WTC11 (cell line): ENCODE data around the gene ZFYVE16.

Experiments used
- CREM ChIP-seq: sonication (generic); formaldehyde crosslinking; IDR thresholded peaks from 2 replicates; pipeline ENCODE4 v1.8.1; 2022; ENCODE audit warnings: mild to moderate bottlenecking, missing genetic modification reagents, moderate library complexity
- ETV6 ChIP-seq: sonication (generic); formaldehyde crosslinking; IDR thresholded peaks from 2 replicates; pipeline ENCODE4 v1.8.1; 2022; ENCODE audit warnings: mild to moderate bottlenecking, missing genetic modification reagents
- JUN ChIP-seq: sonication (generic); formaldehyde crosslinking; IDR thresholded peaks from 2 replicates; pipeline ENCODE4 v1.8.0; 2023; ENCODE audit warnings: mild to moderate bottlenecking, missing genetic modification reagents
- KAT7 ChIP-seq: sonication (generic); formaldehyde crosslinking; IDR thresholded peaks from 2 replicates; pipeline ENCODE4 v1.8.1; 2023; ENCODE audit warnings: missing genetic modification reagents, mild to moderate bottlenecking, borderline replicate concordance
- TF ChIP-seq, protein P1 (sequence below): fragments of 200-600 bp; IDR thresholded peaks from 2 replicates; pipeline ENCODE4 v1.8.0; 2022; ENCODE audit warnings: antibody characterized with exemption
- TF ChIP-seq, protein P2 (sequence below): sonication (generic); formaldehyde crosslinking; IDR thresholded peaks from 2 replicates; pipeline ENCODE4 v1.8.0; 2022; ENCODE audit warnings: mild to moderate bottlenecking, missing genetic modification reagents
- TF ChIP-seq, protein P3 (sequence below): sonication (generic); formaldehyde crosslinking; IDR thresholded peaks from 2 replicates; pipeline ENCODE4 v1.8.1; 2022; ENCODE audit warnings: missing genetic modification reagents, borderline replicate concordance
- TF ChIP-seq, protein P4 (sequence below): sonication (generic); formaldehyde crosslinking; IDR thresholded peaks from 2 replicates; pipeline ENCODE4 v1.8.1; 2023; ENCODE audit warnings: mild to moderate bottlenecking, missing genetic modification reagents, moderate library complexity
- TF ChIP-seq, protein P5 (sequence below): sonication (generic); formaldehyde crosslinking; IDR thresholded peaks from 2 replicates; pipeline ENCODE4 v1.8.0; 2023; ENCODE audit warnings: mild to moderate bottlenecking, missing genetic modification reagents
- TF ChIP-seq, protein P6 (sequence below): sonication (generic); formaldehyde crosslinking; IDR thresholded peaks from 2 replicates; pipeline ENCODE4 v1.8.1; 2023; ENCODE audit warnings: mild to moderate bottlenecking, missing genetic modification reagents

DNA sequence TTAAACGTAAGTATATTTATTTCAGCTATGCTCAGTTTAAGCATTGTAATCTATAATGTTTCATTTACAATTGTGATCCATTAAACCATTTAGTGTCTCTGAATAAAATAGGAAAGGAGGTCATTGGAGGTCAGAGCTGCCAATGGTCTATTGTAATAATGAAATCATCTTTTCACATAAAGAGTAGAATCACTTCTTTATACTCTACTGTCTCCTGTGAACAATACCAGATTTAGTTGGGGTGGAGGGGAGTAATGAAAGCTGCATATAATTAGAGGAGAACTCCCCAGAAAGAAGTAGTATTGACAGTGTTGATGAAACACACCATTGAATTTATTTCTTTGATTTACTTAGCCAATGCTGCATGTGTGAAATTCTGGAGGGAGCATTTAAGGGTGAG, 35.1 kb upstream of the ZFYVE16 start:
- TF ChIP-seq, protein P1, sequence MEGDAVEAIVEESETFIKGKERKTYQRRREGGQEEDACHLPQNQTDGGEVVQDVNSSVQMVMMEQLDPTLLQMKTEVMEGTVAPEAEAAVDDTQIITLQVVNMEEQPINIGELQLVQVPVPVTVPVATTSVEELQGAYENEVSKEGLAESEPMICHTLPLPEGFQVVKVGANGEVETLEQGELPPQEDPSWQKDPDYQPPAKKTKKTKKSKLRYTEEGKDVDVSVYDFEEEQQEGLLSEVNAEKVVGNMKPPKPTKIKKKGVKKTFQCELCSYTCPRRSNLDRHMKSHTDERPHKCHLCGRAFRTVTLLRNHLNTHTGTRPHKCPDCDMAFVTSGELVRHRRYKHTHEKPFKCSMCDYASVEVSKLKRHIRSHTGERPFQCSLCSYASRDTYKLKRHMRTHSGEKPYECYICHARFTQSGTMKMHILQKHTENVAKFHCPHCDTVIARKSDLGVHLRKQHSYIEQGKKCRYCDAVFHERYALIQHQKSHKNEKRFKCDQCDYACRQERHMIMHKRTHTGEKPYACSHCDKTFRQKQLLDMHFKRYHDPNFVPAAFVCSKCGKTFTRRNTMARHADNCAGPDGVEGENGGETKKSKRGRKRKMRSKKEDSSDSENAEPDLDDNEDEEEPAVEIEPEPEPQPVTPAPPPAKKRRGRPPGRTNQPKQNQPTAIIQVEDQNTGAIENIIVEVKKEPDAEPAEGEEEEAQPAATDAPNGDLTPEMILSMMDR = no peak
- no peak for TF ChIP-seq ETV6
- TF ChIP-seq, protein P2, sequence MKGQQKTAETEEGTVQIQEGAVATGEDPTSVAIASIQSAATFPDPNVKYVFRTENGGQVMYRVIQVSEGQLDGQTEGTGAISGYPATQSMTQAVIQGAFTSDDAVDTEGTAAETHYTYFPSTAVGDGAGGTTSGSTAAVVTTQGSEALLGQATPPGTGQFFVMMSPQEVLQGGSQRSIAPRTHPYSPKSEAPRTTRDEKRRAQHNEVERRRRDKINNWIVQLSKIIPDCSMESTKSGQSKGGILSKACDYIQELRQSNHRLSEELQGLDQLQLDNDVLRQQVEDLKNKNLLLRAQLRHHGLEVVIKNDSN = no peak
- TF ChIP-seq, protein P3, sequence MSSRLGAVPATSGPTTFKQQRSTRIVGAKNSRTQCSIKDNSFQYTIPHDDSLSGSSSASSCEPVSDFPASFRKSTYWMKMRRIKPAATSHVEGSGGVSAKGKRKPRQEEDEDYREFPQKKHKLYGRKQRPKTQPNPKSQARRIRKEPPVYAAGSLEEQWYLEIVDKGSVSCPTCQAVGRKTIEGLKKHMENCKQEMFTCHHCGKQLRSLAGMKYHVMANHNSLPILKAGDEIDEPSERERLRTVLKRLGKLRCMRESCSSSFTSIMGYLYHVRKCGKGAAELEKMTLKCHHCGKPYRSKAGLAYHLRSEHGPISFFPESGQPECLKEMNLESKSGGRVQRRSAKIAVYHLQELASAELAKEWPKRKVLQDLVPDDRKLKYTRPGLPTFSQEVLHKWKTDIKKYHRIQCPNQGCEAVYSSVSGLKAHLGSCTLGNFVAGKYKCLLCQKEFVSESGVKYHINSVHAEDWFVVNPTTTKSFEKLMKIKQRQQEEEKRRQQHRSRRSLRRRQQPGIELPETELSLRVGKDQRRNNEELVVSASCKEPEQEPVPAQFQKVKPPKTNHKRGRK (CRISPR knock-in tag) = no peak
- TF ChIP-seq, protein P4, sequence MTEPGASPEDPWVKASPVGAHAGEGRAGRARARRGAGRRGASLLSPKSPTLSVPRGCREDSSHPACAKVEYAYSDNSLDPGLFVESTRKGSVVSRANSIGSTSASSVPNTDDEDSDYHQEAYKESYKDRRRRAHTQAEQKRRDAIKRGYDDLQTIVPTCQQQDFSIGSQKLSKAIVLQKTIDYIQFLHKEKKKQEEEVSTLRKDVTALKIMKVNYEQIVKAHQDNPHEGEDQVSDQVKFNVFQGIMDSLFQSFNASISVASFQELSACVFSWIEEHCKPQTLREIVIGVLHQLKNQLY (CRISPR knock-in tag) = no peak
- TF ChIP-seq CREM (CRISPR knock-in tag) = no peak
- no peak for TF ChIP-seq KAT7 (CRISPR knock-in tag)
- TF ChIP-seq JUN (CRISPR knock-in tag) = no peak
- TF ChIP-seq, protein P5, sequence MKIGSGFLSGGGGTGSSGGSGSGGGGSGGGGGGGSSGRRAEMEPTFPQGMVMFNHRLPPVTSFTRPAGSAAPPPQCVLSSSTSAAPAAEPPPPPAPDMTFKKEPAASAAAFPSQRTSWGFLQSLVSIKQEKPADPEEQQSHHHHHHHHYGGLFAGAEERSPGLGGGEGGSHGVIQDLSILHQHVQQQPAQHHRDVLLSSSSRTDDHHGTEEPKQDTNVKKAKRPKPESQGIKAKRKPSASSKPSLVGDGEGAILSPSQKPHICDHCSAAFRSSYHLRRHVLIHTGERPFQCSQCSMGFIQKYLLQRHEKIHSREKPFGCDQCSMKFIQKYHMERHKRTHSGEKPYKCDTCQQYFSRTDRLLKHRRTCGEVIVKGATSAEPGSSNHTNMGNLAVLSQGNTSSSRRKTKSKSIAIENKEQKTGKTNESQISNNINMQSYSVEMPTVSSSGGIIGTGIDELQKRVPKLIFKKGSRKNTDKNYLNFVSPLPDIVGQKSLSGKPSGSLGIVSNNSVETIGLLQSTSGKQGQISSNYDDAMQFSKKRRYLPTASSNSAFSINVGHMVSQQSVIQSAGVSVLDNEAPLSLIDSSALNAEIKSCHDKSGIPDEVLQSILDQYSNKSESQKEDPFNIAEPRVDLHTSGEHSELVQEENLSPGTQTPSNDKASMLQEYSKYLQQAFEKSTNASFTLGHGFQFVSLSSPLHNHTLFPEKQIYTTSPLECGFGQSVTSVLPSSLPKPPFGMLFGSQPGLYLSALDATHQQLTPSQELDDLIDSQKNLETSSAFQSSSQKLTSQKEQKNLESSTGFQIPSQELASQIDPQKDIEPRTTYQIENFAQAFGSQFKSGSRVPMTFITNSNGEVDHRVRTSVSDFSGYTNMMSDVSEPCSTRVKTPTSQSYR = no peak
- TF ChIP-seq, protein P6, sequence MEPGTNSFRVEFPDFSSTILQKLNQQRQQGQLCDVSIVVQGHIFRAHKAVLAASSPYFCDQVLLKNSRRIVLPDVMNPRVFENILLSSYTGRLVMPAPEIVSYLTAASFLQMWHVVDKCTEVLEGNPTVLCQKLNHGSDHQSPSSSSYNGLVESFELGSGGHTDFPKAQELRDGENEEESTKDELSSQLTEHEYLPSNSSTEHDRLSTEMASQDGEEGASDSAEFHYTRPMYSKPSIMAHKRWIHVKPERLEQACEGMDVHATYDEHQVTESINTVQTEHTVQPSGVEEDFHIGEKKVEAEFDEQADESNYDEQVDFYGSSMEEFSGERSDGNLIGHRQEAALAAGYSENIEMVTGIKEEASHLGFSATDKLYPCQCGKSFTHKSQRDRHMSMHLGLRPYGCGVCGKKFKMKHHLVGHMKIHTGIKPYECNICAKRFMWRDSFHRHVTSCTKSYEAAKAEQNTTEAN (CRISPR knock-in tag) = no peak
